Posterior vena cava (tissue), 2 donors: ENCODE data around the gene PAPSS2. TPM values are rescaled to one million over a fixed set of nuclear protein-coding genes. Genes with fewer than 3 reads are reported as not detected.

Experiments
- DNase-seq: peaks from one replicate; pipeline ENCODE4 v3.0.0-alpha.2; 2020; ENCODE audit warnings: low spot score
- intact Hi-C, 2 donors: fragments of 100-400 bp; cut with DNase I; formaldehyde crosslinking; loops; one replicate each; pipeline versions ENCODE4 v1.14.1 to v1.14.2; 2022 to 2023
- total RNA-seq, 2 donors: library from RNA; stranded (reverse); fragmentation: NEBNext Ultra II Directional; extraction: Animal tissue kit (Norgen Biotek cat#: 25700); gene quantifications; one replicate each; pipeline ENCODE4 v1.2.1, GENCODE V29; 2021
- donor health status: DM: yes; HTN: yes; CAD: no.
- donor health status: DM: yes; HTN: yes; CAD: no.

The PAPSS2 gene
- total RNA-seq, 2 donors from 2014 or later: 30.9 to 46.1 TPM

GRCh38 chr10:87661861-87662785, 2.4 kb downstream of the PAPSS2 start:
- intact Hi-C loops: no loop called here
- DNase-seq: no peak

- no peak for DNase-seq
- intact Hi-C loops: no loop called here
Observed at GRCh38 chr10:87664276-87664701, 4.6 kb downstream of the PAPSS2 start.

DNA sequence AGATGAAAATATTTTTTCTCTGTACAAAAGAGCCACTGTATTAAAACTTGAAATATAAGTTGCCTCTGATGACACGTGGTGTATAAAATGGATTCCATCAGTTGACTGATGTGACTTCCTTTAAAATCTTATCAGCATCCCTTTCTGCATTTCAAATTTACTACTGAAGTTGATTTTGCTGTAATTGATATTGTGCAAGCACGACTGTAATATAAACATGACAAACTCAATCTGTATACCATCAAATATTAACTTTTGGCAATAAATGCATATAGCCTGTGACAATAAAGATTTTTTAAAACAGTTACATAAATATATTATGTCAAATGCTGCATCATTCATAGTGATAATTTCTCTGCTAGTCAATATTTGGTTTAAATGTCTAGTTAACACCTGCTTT, 7.8 kb downstream of the PAPSS2 start:
- DNase-seq: no peak
- intact Hi-C loops: no loop called here

DNA sequence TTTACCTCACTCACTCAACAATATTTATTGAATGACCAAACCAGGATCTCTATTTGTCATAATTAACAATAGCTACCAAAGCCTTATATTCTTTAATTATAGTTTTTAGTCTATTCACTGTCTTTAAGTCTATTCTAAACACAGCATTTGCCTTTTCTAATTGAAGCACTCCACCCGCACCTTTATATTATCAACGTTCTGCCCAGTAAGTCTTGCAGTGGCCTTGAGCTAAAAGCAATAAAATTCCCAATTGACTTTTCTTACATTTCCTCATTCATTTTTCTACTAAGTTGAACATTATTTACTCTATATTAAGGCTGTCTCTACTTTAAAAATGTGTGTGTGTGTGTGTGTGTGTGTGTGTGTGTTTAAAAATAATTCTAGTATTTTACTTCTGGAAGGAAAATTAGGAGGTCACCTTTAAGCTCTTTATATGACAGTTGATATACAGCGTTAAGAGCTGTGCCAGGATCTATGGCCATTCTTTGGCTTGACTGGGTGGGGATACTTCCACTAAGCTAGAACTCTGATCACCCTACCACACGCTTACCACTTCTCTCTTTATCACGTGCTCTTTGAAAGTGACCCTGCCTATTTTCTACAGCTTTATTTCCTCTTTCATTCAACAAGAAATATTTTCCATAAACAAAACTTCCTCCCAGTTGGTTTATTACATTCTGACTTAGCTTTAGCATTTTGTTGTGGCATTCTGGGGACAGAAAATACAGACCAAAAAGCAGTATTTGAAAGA, 8.8 kb downstream of the PAPSS2 start:
- DNase-seq: no peak

GRCh38 chr10:87669752-87670151, 10.1 kb downstream of the PAPSS2 start:
- DNase-seq: no peak
- intact Hi-C loops: no loop called here

More for the DNA sequence above, 8.8 kb downstream of the PAPSS2 start:
- intact Hi-C loops: no loop called here

- intact Hi-C loops: no loop called here
- no peak for DNase-seq
Observed at GRCh38 chr10:87670586-87670985, 10.9 kb downstream of the PAPSS2 start.

GRCh38 chr10:87671139-87671815, 11.6 kb downstream of the PAPSS2 start:
- no peak for DNase-seq
- intact Hi-C loops: no loop called here

GRCh38 chr10:87672551-87672950, 12.9 kb downstream of the PAPSS2 start:
- no peak for DNase-seq

GRCh38 chr10:87674943-87675342, 15.3 kb downstream of the PAPSS2 start:
- intact Hi-C loops: no loop called here
- DNase-seq: no peak

More at GRCh38 chr10:87672551-87672950, 12.9 kb downstream of the PAPSS2 start:
- intact Hi-C loops: no loop called here

DNA sequence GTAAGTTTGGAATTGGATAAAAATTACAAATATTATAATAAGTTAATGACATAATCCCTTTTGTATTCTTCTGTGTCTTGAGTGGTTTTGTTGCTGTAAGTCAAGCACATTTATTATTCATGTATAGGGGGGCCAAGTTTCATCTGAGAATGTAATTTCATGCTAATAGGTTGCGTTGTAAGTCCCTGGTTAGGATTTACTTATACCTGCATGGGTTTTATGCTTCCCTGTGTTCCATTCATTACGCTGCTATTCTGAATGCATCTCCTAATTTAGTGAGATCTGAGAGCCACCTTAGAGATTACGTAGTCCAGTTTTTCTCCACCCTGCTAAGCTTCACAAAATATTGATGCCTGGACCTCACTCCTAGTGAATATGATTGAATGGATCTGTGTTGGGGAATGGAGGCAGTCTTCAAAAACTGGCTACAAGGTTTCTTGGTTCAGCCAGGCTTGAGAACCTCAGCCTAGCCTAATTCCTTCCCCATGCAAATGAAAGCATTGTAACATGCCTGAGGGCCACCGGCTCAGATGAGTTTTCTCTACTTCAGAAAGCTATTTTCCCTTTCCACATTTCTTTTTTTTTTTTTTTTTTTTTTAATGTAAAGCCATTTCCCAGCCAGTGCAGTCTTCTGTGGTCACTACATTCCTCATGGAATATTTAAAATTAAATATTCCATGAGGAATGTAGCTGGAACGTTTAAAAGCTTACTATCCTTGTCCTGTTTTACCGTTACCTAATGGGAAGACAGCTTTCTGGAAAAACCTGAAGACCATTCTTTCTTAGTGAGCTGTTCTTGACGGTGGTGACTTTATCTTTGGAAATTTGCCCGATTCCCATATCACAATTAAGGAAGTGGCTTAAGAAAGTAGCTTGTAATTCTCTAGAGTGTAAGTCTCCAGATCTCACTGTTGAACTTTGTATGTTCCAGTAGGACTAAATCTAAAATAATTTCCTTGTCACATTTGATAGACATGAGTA, 16.0 kb downstream of the PAPSS2 start:
- DNase-seq: no peak

GRCh38 chr10:87677595-87677994, 17.9 kb downstream of the PAPSS2 start:
- intact Hi-C loops: no loop called here
- no peak for DNase-seq

More for the DNA sequence above, 16.0 kb downstream of the PAPSS2 start:
- intact Hi-C loops: no loop called here

DNA sequence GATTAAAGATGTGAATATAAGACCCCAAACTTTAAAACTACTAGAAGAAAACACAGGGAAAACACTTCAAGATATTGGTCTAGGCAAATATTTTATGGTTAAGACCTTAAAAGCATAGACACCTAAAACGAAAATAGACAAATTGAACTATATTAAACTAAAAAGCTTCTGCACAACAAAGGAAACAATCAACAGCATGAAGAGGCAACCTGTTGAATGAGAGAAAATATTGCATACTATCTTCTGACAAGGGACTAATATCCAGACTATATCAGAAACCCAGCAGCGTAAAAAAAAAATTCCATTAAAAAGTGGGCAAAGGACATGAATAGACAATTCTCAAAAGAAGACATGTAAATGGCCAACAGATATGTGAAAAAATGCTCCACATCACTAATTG, 18.6 kb downstream of the PAPSS2 start:
- intact Hi-C loops: no loop called here
- DNase-seq: no peak

GRCh38 chr10:87683356-87683755, 23.7 kb downstream of the PAPSS2 start:
- no peak for DNase-seq
- intact Hi-C loops: no loop called here

DNA sequence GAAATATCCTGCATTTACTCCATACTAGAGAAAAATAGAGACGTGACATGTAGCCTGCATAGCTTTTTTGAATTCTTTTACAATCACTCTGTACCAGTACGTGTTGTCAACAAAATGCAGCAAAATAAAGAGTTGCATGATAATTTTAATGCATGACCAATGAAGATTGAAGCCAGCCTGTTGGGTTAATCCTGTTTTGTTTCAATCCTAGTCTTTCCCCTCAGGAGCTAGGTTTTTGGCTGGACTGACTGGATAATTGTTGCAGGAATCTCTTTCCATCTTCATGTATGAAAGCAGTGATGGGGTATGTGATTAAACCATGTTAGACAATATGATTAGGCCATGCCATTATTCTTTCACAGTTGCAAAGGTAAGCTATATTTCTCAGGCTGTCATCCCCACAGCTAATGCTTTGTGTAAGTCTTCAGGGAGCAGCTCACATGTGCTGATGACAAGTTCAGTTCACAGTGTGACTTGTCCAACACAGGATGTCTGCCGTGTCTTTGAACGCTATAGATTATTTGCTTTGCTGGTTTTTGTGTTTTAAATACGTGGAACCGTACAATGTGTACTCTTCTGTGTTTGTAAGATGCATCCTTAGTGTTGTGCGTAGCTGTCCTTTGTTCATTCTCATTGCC, 24.4 kb downstream of the PAPSS2 start:
- intact Hi-C loops: no loop called here
- DNase-seq: no peak

GRCh38 chr10:87685832-87686574, 26.3 kb downstream of the PAPSS2 start:
- no peak for DNase-seq
- intact Hi-C loops: no loop called here

GRCh38 chr10:87691506-87692070, 31.9 kb downstream of the PAPSS2 start:
- intact Hi-C loops: no loop called here
- DNase-seq: no peak

DNA sequence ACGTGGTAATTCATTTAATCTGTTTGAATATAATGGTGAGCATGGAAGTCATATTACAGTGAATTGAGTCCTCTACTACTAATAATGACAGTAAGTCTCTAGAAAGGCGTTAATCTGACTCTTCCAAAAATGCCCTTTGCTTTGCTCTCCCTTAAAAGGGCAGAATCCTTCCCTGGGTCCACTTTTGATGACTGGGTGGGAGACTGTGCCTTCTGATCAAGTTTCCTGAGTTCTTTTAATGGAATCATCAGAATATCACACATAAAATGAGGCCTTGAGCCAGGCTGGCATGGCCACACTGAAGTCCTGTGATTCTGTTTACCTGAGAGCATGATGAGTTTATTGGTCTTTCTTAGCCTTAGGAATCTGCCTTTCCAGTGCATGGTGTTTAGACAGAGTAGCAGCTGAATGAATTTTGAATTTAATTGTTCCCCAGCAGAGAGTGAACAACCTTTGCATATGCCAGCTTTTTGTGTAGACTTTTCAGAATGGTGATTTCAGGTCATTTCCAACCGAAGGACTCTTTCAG, 33.3 kb downstream of the PAPSS2 start:
- intact Hi-C loops: no loop called here
- DNase-seq: no peak
